PC-9 (cell line): ENCODE measurements around the gene RPL34. TPM values are rescaled to one million over a fixed set of nuclear protein-coding genes. Genes with fewer than 3 reads are reported as not detected.

Source experiments
- BruUV-seq: library from RNA; stranded (reverse); fragments of 400-500 nt; replicated peaks from 2 replicates; lab custom pipeline; 2021; lab: Mats Ljungman, UMichigan
- CTCF ChIA-PET: fragments of 300-600 bp; sonication (Branson Sonifier 250); formaldehyde crosslinking; loops from one replicate; lab custom pipeline; 2022; ENCODE audit warnings: antibody characterized with exemption; lab: Charles Lee
- POLR2A ChIA-PET: fragments of 300-600 bp; sonication (Branson Sonifier 250); formaldehyde crosslinking; loops from one replicate; lab custom pipeline; 2022; ENCODE audit warnings: antibody characterized with exemption; ENCODE audit not compliant: unreplicated experiment; lab: Charles Lee
- DNase-seq, 2 experiments: peaks; one replicate each; pipeline versions ENCODE4 v3.0.0 to v3.0.0-alpha.2; 2015 to 2022; ENCODE audit warnings: mixed read lengths in 1 of 2
- H2AFZ ChIP-seq: fragments of 200-600 bp; sonication (generic); 2 replicates; pipeline ENCODE4 v1.8.1; 2017; ENCODE audit warnings: antibody characterized with exemption
- H3F3A ChIP-seq: fragments of 200-600 bp; sonication (generic); 2 replicates; pipeline ENCODE4 v1.8.1; 2017; ENCODE audit warnings: antibody characterized with exemption, mild to moderate bottlenecking, low read depth; ENCODE audit not compliant: insufficient read depth
- H3K27ac ChIP-seq: fragments of 200-600 bp; sonication (generic); 2 replicates; pipeline ENCODE4 v1.6.1; 2016; ENCODE audit warnings: mixed run types
- H3K27me3 ChIP-seq: fragments of 200-600 bp; sonication (generic); 2 replicates; pipeline ENCODE4 v1.6.1; 2016; ENCODE audit warnings: low read depth, mixed run types; ENCODE audit not compliant: insufficient read depth
- H3K36me3 ChIP-seq: fragments of 200-600 bp; sonication (generic); 2 replicates; pipeline ENCODE4 v1.6.1; 2016; ENCODE audit warnings: low read depth, mixed run types
- H3K4me1 ChIP-seq: fragments of 200-600 bp; sonication (generic); replicated peaks from 2 replicates; pipeline ENCODE4 v1.6.1; 2016; ENCODE audit warnings: mixed run types; ENCODE audit not compliant: insufficient read depth
- H3K4me2 ChIP-seq: fragments of 200-600 bp; sonication (generic); 2 replicates; pipeline ENCODE4 v1.6.1; 2017; ENCODE audit warnings: mixed run types
- H3K4me3 ChIP-seq: fragments of 200-600 bp; sonication (generic); 2 replicates; pipeline ENCODE4 v1.6.1; 2016; ENCODE audit warnings: mixed run types
- H3K79me2 ChIP-seq: fragments of 200-600 bp; sonication (generic); 2 replicates; pipeline ENCODE4 v1.6.1; 2017; ENCODE audit warnings: low read depth, mixed run types
- H3K9me2 ChIP-seq: fragments of 200-600 bp; sonication (generic); 2 replicates; pipeline ENCODE4 v1.8.1; 2017; ENCODE audit warnings: mild to moderate bottlenecking; ENCODE audit not compliant: insufficient read depth
- H3K9me3 ChIP-seq: fragments of 200-600 bp; sonication (generic); 2 replicates; pipeline ENCODE4 v1.8.1; 2016; ENCODE audit warnings: low read depth; ENCODE audit not compliant: insufficient read depth
- H4K20me1 ChIP-seq: fragments of 200-600 bp; sonication (generic); 2 replicates; pipeline ENCODE4 v1.8.1; 2017; ENCODE audit not compliant: insufficient read depth
- CTCF ChIP-seq: fragments of 200-600 bp; sonication (generic); conservative IDR thresholded peaks from 2 replicates; pipeline ENCODE4 v1.6.1; 2017; ENCODE audit warnings: mixed run types, antibody characterized with exemption, mild to moderate bottlenecking, moderate library complexity
- EZH2 ChIP-seq: fragments of 200-600 bp; sonication (generic); IDR thresholded peaks from 2 replicates; pipeline ENCODE4 v1.8.0; 2017; ENCODE audit warnings: antibody characterized with exemption, low read depth
- intact Hi-C: fragments of 100-400 bp; cut with micrococcal nuclease; formaldehyde crosslinking; loops from one replicate; pipeline ENCODE4 v1.10.0; 2022; ENCODE audit not compliant: unreplicated experiment
- total RNA-seq: library from RNA; stranded (reverse); gene quantifications from 2 replicates; pipeline ENCODE4 v1.2.3, GENCODE V29; 2021

RPL34 gene
- total RNA-seq, 1 experiment from 2014 or later = 672 TPM

DNA sequence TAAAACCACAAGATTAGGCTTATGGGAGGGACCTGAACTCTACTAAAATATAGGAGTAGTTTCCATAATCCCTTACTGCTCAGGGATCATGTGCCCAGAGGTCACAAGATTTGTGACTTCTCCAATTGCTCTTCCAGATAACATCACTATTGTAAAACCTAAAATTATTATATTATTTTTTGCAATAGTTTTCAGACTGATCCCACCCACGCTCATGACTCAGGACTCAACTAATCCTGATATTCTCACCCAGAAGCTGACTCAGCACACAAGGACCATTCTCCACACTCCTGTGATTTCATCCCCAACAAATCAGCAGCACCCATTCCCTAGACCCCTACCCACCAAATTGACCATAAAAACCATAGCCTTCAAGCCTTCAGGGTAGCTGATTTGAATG lies 24.0 kb upstream of the RPL34 start:
- POLR2A ChIA-PET = no interaction called here
- Histone ChIP-seq H3K27ac (no peak overlapping the region), H3F3A (no peaks in the 10 kb centered on the region), H3K4me3 (no peak overlapping the region), H3K36me3 (no peaks in the 10 kb centered on the region), H3K9me2 (no peaks in the 10 kb centered on the region), H2AFZ (no peak overlapping the region), H3K27me3 (no peaks in the 10 kb centered on the region), H3K4me1 (no peaks in the 10 kb centered on the region), H3K4me2 (no peak overlapping the region), H4K20me1 (no peaks in the 10 kb centered on the region), H3K9me3 (no peaks in the 10 kb centered on the region), H3K79me2 (no peaks in the 10 kb centered on the region)
- no TSS peak for BruUV-seq
- intact Hi-C loops = no loop called here
- CTCF ChIA-PET = no interaction called here
- TF ChIP-seq EZH2 = no peak
- no peak for TF ChIP-seq CTCF
- no peak for DNase-seq

- no peaks in the 10 kb centered on the region for H3K79me2 ChIP-seq
- CTCF ChIA-PET = no interaction called here
- H3K4me3 ChIP-seq = no peak overlapping the region
- H3K27ac ChIP-seq = no peak overlapping the region
- POLR2A ChIA-PET = no interaction called here
- TF ChIP-seq EZH2 = no peak
- no peak for TF ChIP-seq CTCF
- H3K4me1 ChIP-seq = no peaks in the 10 kb centered on the region
- no peak for DNase-seq
- H3K4me2 ChIP-seq = no peak overlapping the region
- intact Hi-C loops = no loop called here
- H3F3A ChIP-seq = no peaks in the 10 kb centered on the region
- no peaks in the 10 kb centered on the region for H3K27me3 ChIP-seq
- H4K20me1 ChIP-seq = no peaks in the 10 kb centered on the region
- no peaks in the 10 kb centered on the region for H3K9me3 ChIP-seq
- no peaks in the 10 kb centered on the region for H3K36me3 ChIP-seq
- no peaks in the 10 kb centered on the region for H3K9me2 ChIP-seq
- no peak overlapping the region for H2AFZ ChIP-seq
- BruUV-seq = no TSS peak
These were observed 19.3 kb upstream of the RPL34 start for GRCh38 chr4:108601106-108601505.

GRCh38 chr4:108601532-108601931 lies 18.8 kb upstream of the RPL34 start:
- H3K9me3 ChIP-seq = no peaks in the 10 kb centered on the region
- intact Hi-C loops = no loop called here
- ChIA-PET CTCF (no interaction called here), POLR2A (no interaction called here)
- H3K79me2 ChIP-seq = no peaks in the 10 kb centered on the region
- H2AFZ ChIP-seq = no peak overlapping the region
- no peaks in the 10 kb centered on the region for H3K27me3 ChIP-seq
- no peak for TF ChIP-seq CTCF
- no peak for TF ChIP-seq EZH2
- H3K36me3 ChIP-seq = no peaks in the 10 kb centered on the region
- H3F3A ChIP-seq = no peaks in the 10 kb centered on the region
- no peak overlapping the region for H3K4me3 ChIP-seq
- H3K4me1 ChIP-seq = no peaks in the 10 kb centered on the region
- no peak for DNase-seq
- H4K20me1 ChIP-seq = no peaks in the 10 kb centered on the region
- no peak overlapping the region for H3K27ac ChIP-seq
- no peaks in the 10 kb centered on the region for H3K9me2 ChIP-seq
- no TSS peak for BruUV-seq
- no peak overlapping the region for H3K4me2 ChIP-seq
